HepG2 (cell line): ENCODE results near the gene SLC31A2. TPM values are rescaled to one million over a fixed set of nuclear protein-coding genes. Genes with fewer than 3 reads are reported as not detected.

ENCODE experiments used
- ATAC-seq: fragments of 200-7000 bp; cut with Tn5 transposase; 3 replicates; pipeline ENCODE4 v1.9.1; 2020; ENCODE audit warnings: mild to moderate bottlenecking, moderate library complexity
- BruUV-seq: library from RNA; stranded (reverse); fragments of 400-500 nt; replicated peaks from 2 replicates; lab custom pipeline; 2021; lab: Mats Ljungman, UMichigan
- CTCF ChIA-PET: fragments of 300-600 bp; formaldehyde crosslinking; extraction: SDS; loops from one replicate; lab custom pipeline; 2021; ENCODE audit warnings: low total read pairs, inconsistent platforms, low intra/inter-chr PET ratio; lab: Yijun Ruan, JAX
- POLR2A ChIA-PET: fragments of 350-600 bp; sonication (Branson Sonifier 250); formaldehyde crosslinking; loops from one replicate; lab custom pipeline; 2020; ENCODE audit warnings: antibody characterized with exemption, inconsistent platforms; lab: Yijun Ruan, JAX
- DNase-seq: peaks from one replicate; pipeline ENCODE4 v3.0.0-alpha.2; 2015; ENCODE audit warnings: low spot score
- FAIRE-seq: peaks from 3 replicates; lab custom pipeline; 2011; peaks lifted over from hg19 to GRCh38; lab: Jason Lieb, UNC
- H2AFZ ChIP-seq: one replicate; pipeline ENCODE4 v1.6.1; 2011; ENCODE audit warnings: low read length, inconsistent platforms
- H3K27ac ChIP-seq: fragments of 300-600 bp; 3 replicates; pipeline ENCODE4 v1.8.0; 2011; ENCODE audit warnings: mixed run types, mild to moderate bottlenecking, mixed read lengths, low read length, inconsistent platforms; ENCODE audit not compliant: insufficient read depth; ENCODE audit errors: extremely low read length
- H3K27me3 ChIP-seq, 2 experiments: fragments of 200-600 bp in 1 of 2; 2 replicates in 1 of 2; 3 replicates in 1 of 2; pipeline versions ENCODE4 v1.6.0 to v1.8.0; 2011; ENCODE audit warnings: low read length in 2 of 2, mild to moderate bottlenecking in 2 of 2, moderate library complexity in 2 of 2, inconsistent platforms in 1 of 2; ENCODE audit not compliant: insufficient read depth in 2 of 2, control insufficient read depth in 1 of 2
- H3K36me3 ChIP-seq, 2 experiments: fragments of 200-600 bp in 1 of 2; replicated peaks in 1 of 2; 2 replicates in 1 of 2; 3 replicates in 1 of 2; pipeline versions ENCODE4 v1.5.1 to v1.8.0; 2011; ENCODE audit warnings: low read length in 2 of 2, inconsistent platforms in 1 of 2; ENCODE audit not compliant: insufficient read depth in 2 of 2, control insufficient read depth in 1 of 2
- H3K4me1 ChIP-seq: 2 replicates; pipeline ENCODE4 v1.5.1; 2012; ENCODE audit warnings: low read length, inconsistent platforms; ENCODE audit not compliant: insufficient read depth
- H3K4me2 ChIP-seq: 2 replicates; pipeline ENCODE4 v1.6.0; 2011; ENCODE audit warnings: low read depth, low read length, inconsistent platforms
- H3K4me3 ChIP-seq, 3 experiments: fragments of 200-600 bp in 1 of 3; sonication (generic), shearing (Covaris generic) in 1 of 3; replicated peaks in 1 of 3; 2 replicates each; pipeline ENCODE4 v1.5.1; 2011 to 2016; ENCODE audit warnings: low read length in 3 of 3, inconsistent platforms in 2 of 3, low read depth in 2 of 3, mild to moderate bottlenecking in 2 of 3, control low read depth in 1 of 3, mixed read lengths in 1 of 3; ENCODE audit not compliant: insufficient read depth in 1 of 3
- H3K79me2 ChIP-seq: one replicate; pipeline ENCODE4 v1.6.1; 2011; ENCODE audit warnings: low read length, inconsistent platforms; ENCODE audit not compliant: insufficient read depth
- H3K9ac ChIP-seq: 2 replicates; pipeline ENCODE4 v1.6.0; 2011; ENCODE audit warnings: mild to moderate bottlenecking, low read depth, low read length, inconsistent platforms; ENCODE audit not compliant: insufficient read depth
- H3K9me3 ChIP-seq: 2 replicates; pipeline ENCODE4 v1.5.1; 2012; ENCODE audit warnings: mild to moderate bottlenecking, low read length
- H4K20me1 ChIP-seq: 2 replicates; pipeline ENCODE4 v1.6.0; 2011; ENCODE audit warnings: inconsistent platforms, mild to moderate bottlenecking, low read length, moderate library complexity; ENCODE audit not compliant: insufficient read depth
- BATF2 ChIP-seq: sonication (generic); formaldehyde crosslinking; IDR thresholded peaks from 2 replicates; pipeline ENCODE4 v1.8.0; 2022; ENCODE audit warnings: mild to moderate bottlenecking, missing genetic modification reagents, moderate library complexity
- KLF15 ChIP-seq: sonication (generic); formaldehyde crosslinking; IDR thresholded peaks from 2 replicates; pipeline ENCODE4 v1.8.1; 2023; ENCODE audit warnings: borderline replicate concordance, mild to moderate bottlenecking, inconsistent platforms, missing genetic modification reagents, mixed read lengths
- NFKBIZ ChIP-seq: IDR thresholded peaks from 2 replicates; pipeline ENCODE4 v1.6.1; 2018; ENCODE audit warnings: missing genetic modification reagents, missing compliant biosample characterization
- PAXIP1 ChIP-seq: sonication (generic); formaldehyde crosslinking; conservative IDR thresholded peaks from 2 replicates; pipeline ENCODE4 v1.4.0; 2020; ENCODE audit warnings: mild to moderate bottlenecking, missing genetic modification reagents, moderate library complexity
- SRY ChIP-seq: sonication (generic); formaldehyde crosslinking; IDR thresholded peaks from 2 replicates; pipeline ENCODE4 v1.8.0; 2022; ENCODE audit warnings: mild to moderate bottlenecking, missing genetic modification reagents
- in situ Hi-C: cut with HindIII; loops from 2 replicates; pipeline ENCODE4 v1.10.0; 2017; ENCODE audit warnings: low pct_unique_long_range_greater_than_20kb; ENCODE audit not compliant: extremely low pct_ligation_motif_present
- intact Hi-C: fragments of 100-400 bp; cut with micrococcal nuclease; formaldehyde crosslinking; loops from one replicate; pipeline ENCODE4 v1.10.0; 2022; ENCODE audit not compliant: unreplicated experiment
- polyA plus RNA-seq, 8 experiments: library from polyadenylated mRNA; depleted of rRNA in 3 of 8; stranded (reverse) in 7 of 8; unstranded in 1 of 8; fragments of >200 nt; fragmentation: Illumina TruSeq in 4 of 8; extraction: Trizol in 4 of 8; gene quantifications; 2 replicates each; pipeline versions ENCODE4 v1.2.1 to v1.2.3, GENCODE V29; 2011 to 2016; ENCODE audit warnings: low read depth in 4 of 8, missing spikeins in 1 of 8, mixed read lengths in 1 of 8; ENCODE audit not compliant: insufficient read depth in 1 of 8
- total RNA-seq, 5 experiments: library from RNA; depleted of rRNA; stranded (reverse); fragments of >200 nt; fragmentation: Illumina TruSeq; extraction: Trizol; gene quantifications; 2 replicates each; pipeline ENCODE4 v1.2.3, GENCODE V29; 2016; ENCODE audit warnings: low read depth in 1 of 5

Gene SLC31A2
- total and polyA plus RNA-seq, 2 of the 13 experiments (the other 11 are each of a cell fraction or from before 2014, with no cell fraction given): 9.3 to 10.2 TPM

GRCh38 chr9:113181165-113181564, 30.4 kb downstream of the SLC31A2 start:
- Histone ChIP-seq H4K20me1 (no peaks in the 10 kb centered on the region), H3K9ac (no peak overlapping the region), H3K9me3 (no peaks in the 10 kb centered on the region), H3K27ac (no peak overlapping the region), H3K36me3 (peaks cover 14 to 84% of the 10 kb centered on the region in 2 experiments), H3K27me3 (no peaks in the 10 kb centered on the region), H3K79me2 (no peaks in the 10 kb centered on the region), H2AFZ (no peak overlapping the region), H3K4me1 (no peaks in the 10 kb centered on the region), H3K4me2 (no peak overlapping the region), H3K4me3 (no peak overlapping the region)
- in situ Hi-C loops: no loop called here
- no TSS peak for BruUV-seq
- TF ChIP-seq SRY (no peak), KLF15 (CRISPR knock-in tag) (no peak), NFKBIZ (no peak), BATF2 (CRISPR knock-in tag) (no peak), PAXIP1 (CRISPR knock-in tag) (no peak)
- DNase-seq: no peak
- CTCF ChIA-PET: no interaction called here
- POLR2A ChIA-PET: no interaction called here
- ATAC-seq: no peak
- FAIRE-seq: no peak
- intact Hi-C loops: no loop called here
